Breast epithelium (tissue), 4 donors: Measurements from ENCODE around the gene COL28A1. TPM values are rescaled to one million over a fixed set of nuclear protein-coding genes. Genes with fewer than 3 reads are reported as not detected.
"Not testable (repeated sequence)": the region's sequence is repeated elsewhere in the genome, so short reads cannot be mapped to it uniquely, and the experiment has no call there.

Source experiments
- DNase-seq, 2 donors: peaks; one replicate each; pipeline ENCODE4 v3.0.0-alpha.2; 2019; ENCODE audit warnings: low spot score in 2 of 2
- H3K27ac ChIP-seq, 2 donors: fragments of 200-600 bp; sonication (generic) in 1 of 2; one replicate each; pipeline ENCODE4 v1.5.1; 2016 to 2019; ENCODE audit warnings: mild to moderate bottlenecking in 1 of 2
- H3K27me3 ChIP-seq, 2 donors: fragments of 200-600 bp; sonication (generic) in 1 of 2; one replicate each; pipeline versions ENCODE4 v1.5.1 to v1.6.0; 2017 to 2019; ENCODE audit warnings: control low read depth in 1 of 2, mild to moderate bottlenecking in 1 of 2
- H3K36me3 ChIP-seq: fragments of 200-600 bp; one replicate; pipeline ENCODE4 v1.5.1; 2019
- H3K4me1 ChIP-seq, 2 donors: fragments of 200-600 bp; sonication (generic); one replicate each; pipeline ENCODE4 v1.5.1; 2016 to 2019; ENCODE audit warnings: control low read depth in 1 of 2
- H3K4me3 ChIP-seq, 3 donors: fragments of 200-600 bp; sonication (generic); 1 replicate in 2 of 3; 2 replicates in 1 of 3; pipeline ENCODE4 v1.5.1; 2016 to 2019; ENCODE audit warnings: mild to moderate bottlenecking in 3 of 3, moderate library complexity in 2 of 3
- H3K9me3 ChIP-seq, 2 donors: fragments of 200-600 bp; sonication (generic) in 1 of 2; one replicate each; pipeline ENCODE4 v1.5.1; 2016 to 2019; ENCODE audit warnings: control low read depth in 1 of 2
- CTCF ChIP-seq, 3 donors: fragments of 450-650 bp; IDR thresholded peaks; one replicate each; pipeline ENCODE4 v1.5.1; 2016 to 2017; ENCODE audit warnings: antibody characterized with exemption in 3 of 3, mild to moderate bottlenecking in 3 of 3, moderate library complexity in 3 of 3
- POLR2A ChIP-seq: fragments of 450-650 bp; IDR thresholded peaks from one replicate; pipeline ENCODE4 v1.6.1; 2016; ENCODE audit warnings: antibody characterized with exemption, mild to moderate bottlenecking, moderate library complexity
- POLR2AphosphoS5 ChIP-seq, 3 donors: sonication (generic); formaldehyde crosslinking; IDR thresholded peaks; one replicate each; pipeline ENCODE4 v1.6.1; 2017; ENCODE audit warnings: antibody characterized with exemption in 3 of 3
- intact Hi-C: fragments of 100-400 bp; cut with DNase I; formaldehyde crosslinking; loops from one replicate; pipeline ENCODE4 v1.15.1; 2023; ENCODE audit warnings: low total_unique reads
- total RNA-seq, 3 donors: library from RNA; depleted of rRNA; stranded (reverse); fragments of >200 nt; gene quantifications; one replicate each; pipeline ENCODE4 v1.1.0, GENCODE V29; 2016

COL28A1 gene
- total RNA-seq, 3 donors from 2014 or later: 1.1 to 5.7 (median 4.9) TPM

GRCh38 chr7:7562736-7563135, 27.1 kb upstream of the COL28A1 start:
- Histone ChIP-seq H3K4me3 (no peak overlapping the region), H3K27me3 (no peaks in the 10 kb centered on the region), H3K9me3 (no peaks in the 10 kb centered on the region), H3K36me3 (no peaks in the 10 kb centered on the region), H3K27ac (peak overlapping the region; percentile 94 to 95), H3K4me1 (peaks cover 0 to 12% of the 10 kb centered on the region in 2 donors)
- TF ChIP-seq POLR2A (no peak), POLR2AphosphoS5 (IDR thresholded peaks at IDR 0.05) (no peak), CTCF (IDR thresholded peaks at IDR 0.05) (no peak)
- intact Hi-C loops: no loop called here
- no peak for DNase-seq

DNA sequence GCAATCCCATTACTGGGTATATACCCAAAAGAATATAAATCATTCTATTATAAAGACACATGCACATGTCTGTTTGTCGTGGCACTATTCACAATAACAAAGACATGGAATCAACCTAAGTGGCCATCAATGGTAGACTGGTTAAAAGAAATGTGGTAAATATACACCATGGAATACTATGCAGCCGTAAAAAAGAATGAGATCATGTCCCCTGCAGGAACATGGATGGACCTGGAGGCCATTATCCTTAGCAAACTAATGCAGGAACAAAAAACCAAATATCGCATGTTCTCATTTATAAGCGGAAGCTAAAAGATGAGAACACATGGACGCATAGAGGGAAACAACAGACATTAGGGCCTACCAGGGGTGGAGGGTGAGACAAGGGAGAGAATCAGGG, 25.9 kb upstream of the COL28A1 start:
- H3K27ac ChIP-seq, H3K36me3 ChIP-seq, H3K9me3 ChIP-seq, intact Hi-C loops, H3K27me3 ChIP-seq, DNase-seq, H3K4me3 ChIP-seq: not testable (repeated sequence)
- peaks cover 0 to 11% of the 10 kb centered on the region in 2 donors for H3K4me1 ChIP-seq

GRCh38 chr7:7557252-7557651, 21.6 kb upstream of the COL28A1 start:
- DNase-seq: no peak
- TF ChIP-seq POLR2AphosphoS5 (IDR thresholded peaks at IDR 0.05) (no peak), POLR2A (no peak), CTCF (IDR thresholded peaks at IDR 0.05) (no peak)
- no peak overlapping the region for H3K4me3 ChIP-seq
- no peak overlapping the region for H3K27ac ChIP-seq
- intact Hi-C loops: no loop called here
- H3K27me3 ChIP-seq: no peaks in the 10 kb centered on the region
- no peaks in the 10 kb centered on the region for H3K9me3 ChIP-seq
- H3K4me1 ChIP-seq: no peaks in the 10 kb centered on the region
- no peaks in the 10 kb centered on the region for H3K36me3 ChIP-seq

DNA sequence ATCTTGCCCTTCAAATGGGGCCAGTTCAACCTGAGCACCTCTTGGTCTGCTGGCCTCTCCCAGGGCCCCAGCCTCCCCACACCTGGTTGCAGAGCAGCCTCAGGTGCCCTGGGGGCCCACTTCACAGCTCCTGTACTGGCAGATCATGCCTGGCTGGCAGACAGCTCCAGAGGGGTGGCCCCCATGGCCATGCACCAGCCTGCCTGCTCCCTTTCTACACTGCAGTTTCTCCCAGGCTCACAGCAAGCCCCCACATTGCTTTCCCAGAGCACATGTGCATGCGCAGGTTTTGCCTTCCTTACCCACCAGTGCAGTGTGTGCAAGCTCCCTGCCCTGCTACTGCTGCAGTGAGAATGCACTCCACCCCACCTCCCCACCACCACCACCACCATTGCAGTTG, 21.2 kb upstream of the COL28A1 start:
- TF ChIP-seq POLR2A: no peak
- no peak for TF ChIP-seq POLR2AphosphoS5 (IDR thresholded peaks at IDR 0.05)
- no peak for TF ChIP-seq CTCF (IDR thresholded peaks at IDR 0.05)
- no peaks in the 10 kb centered on the region for H3K9me3 ChIP-seq
- H3K27me3 ChIP-seq: no peaks in the 10 kb centered on the region
- intact Hi-C loops: no loop called here
- no peak for DNase-seq
- H3K4me1 ChIP-seq: no peaks in the 10 kb centered on the region
- no peak overlapping the region for H3K4me3 ChIP-seq
- no peaks in the 10 kb centered on the region for H3K36me3 ChIP-seq
- H3K27ac ChIP-seq: no peak overlapping the region

GRCh38 chr7:7554649-7555575, 19.2 kb upstream of the COL28A1 start:
- intact Hi-C loops: no loop called here
- TF ChIP-seq POLR2A (no peak), CTCF (IDR thresholded peaks at IDR 0.05) (no peak), POLR2AphosphoS5 (IDR thresholded peaks at IDR 0.05) (no peak)
- Histone ChIP-seq H3K27me3 (no peaks in the 10 kb centered on the region), H3K36me3 (no peaks in the 10 kb centered on the region), H3K9me3 (no peaks in the 10 kb centered on the region), H3K27ac (no peak overlapping the region), H3K4me3 (no peak overlapping the region), H3K4me1 (no peaks in the 10 kb centered on the region)
- no peak for DNase-seq
